ENCODE data around the gene MIGA1. TPM values are rescaled to one million over a fixed set of nuclear protein-coding genes. Genes with fewer than 3 reads are reported as not detected.

The MIGA1 gene
- total RNA-seq, 1 donor from 2014 or later = 16.5 TPM

- TF ChIP-seq, protein P1, sequence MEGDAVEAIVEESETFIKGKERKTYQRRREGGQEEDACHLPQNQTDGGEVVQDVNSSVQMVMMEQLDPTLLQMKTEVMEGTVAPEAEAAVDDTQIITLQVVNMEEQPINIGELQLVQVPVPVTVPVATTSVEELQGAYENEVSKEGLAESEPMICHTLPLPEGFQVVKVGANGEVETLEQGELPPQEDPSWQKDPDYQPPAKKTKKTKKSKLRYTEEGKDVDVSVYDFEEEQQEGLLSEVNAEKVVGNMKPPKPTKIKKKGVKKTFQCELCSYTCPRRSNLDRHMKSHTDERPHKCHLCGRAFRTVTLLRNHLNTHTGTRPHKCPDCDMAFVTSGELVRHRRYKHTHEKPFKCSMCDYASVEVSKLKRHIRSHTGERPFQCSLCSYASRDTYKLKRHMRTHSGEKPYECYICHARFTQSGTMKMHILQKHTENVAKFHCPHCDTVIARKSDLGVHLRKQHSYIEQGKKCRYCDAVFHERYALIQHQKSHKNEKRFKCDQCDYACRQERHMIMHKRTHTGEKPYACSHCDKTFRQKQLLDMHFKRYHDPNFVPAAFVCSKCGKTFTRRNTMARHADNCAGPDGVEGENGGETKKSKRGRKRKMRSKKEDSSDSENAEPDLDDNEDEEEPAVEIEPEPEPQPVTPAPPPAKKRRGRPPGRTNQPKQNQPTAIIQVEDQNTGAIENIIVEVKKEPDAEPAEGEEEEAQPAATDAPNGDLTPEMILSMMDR (IDR thresholded peaks at IDR 0.05) = no peak
- ATAC-seq (no peak), DNase-seq (no peak)
- intact Hi-C loops (cut with DNase I) = no loop called here
- Histone ChIP-seq H3K27ac (no peak overlapping the region), H3K4me1 (no peaks in the 10 kb centered on the region), H3K9me3 (no peaks in the 10 kb centered on the region), H3K36me3 (peaks cover 16% of the 10 kb centered on the region), H3K27me3 (ENCODE audit: low read depth) (no peaks in the 10 kb centered on the region), H3K4me3 (peak overlapping the region; percentile 27)
These were observed 146.5 kb downstream of the MIGA1 start for GRCh38 chr1:77925956-77926355.

DNA sequence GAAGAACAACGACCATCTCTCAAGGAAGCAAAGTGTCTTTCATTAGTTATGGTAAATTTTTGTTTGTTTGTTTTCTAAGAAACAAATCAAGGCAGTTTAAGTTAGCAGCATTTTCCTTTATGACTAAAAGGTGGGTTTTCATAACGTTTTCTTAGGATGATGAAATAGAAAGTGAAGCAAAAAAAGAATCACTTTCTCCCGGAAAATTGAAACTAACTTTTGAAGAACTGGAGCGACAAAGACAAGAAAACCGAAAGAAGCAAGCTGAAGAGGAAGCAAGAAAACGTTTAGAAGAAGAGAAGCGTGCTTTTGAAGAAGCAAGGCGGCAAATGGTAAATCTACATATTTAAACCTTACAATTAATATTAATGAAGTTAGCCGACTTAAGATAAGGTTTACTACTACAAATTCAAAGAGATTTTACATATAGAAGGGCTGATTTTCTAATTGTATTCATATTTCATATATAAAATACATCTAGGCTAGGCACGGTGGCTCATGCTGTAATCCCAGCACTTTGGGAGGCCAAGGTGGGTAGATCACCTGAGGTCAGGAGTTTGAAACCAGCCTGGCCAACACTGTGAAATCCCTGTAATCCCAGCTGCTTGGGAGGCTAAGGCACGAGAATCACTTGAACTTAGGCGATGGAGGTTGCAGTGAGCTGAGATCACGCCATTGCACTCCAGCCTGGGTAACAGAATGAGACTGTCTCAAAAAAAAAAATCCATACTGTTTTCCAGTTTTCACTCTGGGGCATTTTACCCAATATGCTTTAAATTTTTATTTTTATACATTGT, 147.3 kb downstream of the MIGA1 start:
- H3K27ac ChIP-seq = no peak overlapping the region
- ATAC-seq (no peak), DNase-seq (no peak)
- no peaks in the 10 kb centered on the region for H3K4me1 ChIP-seq
- H3K9me3 ChIP-seq = no peaks in the 10 kb centered on the region
- no peaks in the 10 kb centered on the region for H3K27me3 ChIP-seq (ENCODE audit: low read depth)
- TF ChIP-seq, protein P1 (IDR thresholded peaks at IDR 0.05) = no peak
- H3K36me3 ChIP-seq = peaks cover 16% of the 10 kb centered on the region
- intact Hi-C loops (cut with DNase I) = no loop called here
- peak overlapping the region; percentile 27 for H3K4me3 ChIP-seq

DNA sequence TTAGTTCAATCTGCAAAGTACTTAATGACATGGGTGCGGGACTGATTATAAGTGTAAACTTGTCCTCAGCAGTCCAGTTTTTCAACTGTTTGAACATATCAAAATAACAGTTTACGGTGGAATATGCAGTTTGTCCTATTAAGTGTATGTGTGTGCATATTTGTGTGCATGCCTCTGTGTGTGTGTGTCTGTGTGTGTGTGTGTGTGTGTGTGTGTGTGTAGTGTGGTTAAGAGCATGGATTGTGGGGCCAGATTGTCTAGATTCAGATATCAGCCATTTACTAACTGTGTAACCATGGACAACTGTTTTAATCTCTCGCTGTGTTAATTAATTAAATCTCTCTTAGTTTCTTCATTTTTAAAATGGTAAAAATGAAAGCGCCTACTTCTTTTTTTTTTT, 148.0 kb downstream of the MIGA1 start:
- Histone ChIP-seq H3K36me3 (peaks cover 16% of the 10 kb centered on the region), H3K4me3 (peak overlapping the region; percentile 27), H3K27me3 (ENCODE audit: low read depth) (no peaks in the 10 kb centered on the region), H3K9me3 (no peaks in the 10 kb centered on the region), H3K27ac (no peak overlapping the region), H3K4me1 (no peaks in the 10 kb centered on the region)
- DNase-seq = no peak
- ATAC-seq = no peak
- intact Hi-C loops (cut with DNase I) = no loop called here
- TF ChIP-seq, protein P1 (IDR thresholded peaks at IDR 0.05) = no peak

Other genes starting within 250 kb of the MIGA1 start
- 44.5 TPM for gene ZZZ3, start 97.0 kb upstream of the MIGA1 start, total RNA-seq
- gene USP33, start 19.8 kb upstream of the MIGA1 start, total RNA-seq = 68.4 TPM
- gene NEXN, start 109.0 kb downstream of the MIGA1 start, total RNA-seq = 16.5 TPM
- gene FUBP1, start 199.4 kb downstream of the MIGA1 start, total RNA-seq = 96.6 TPM
- 29.0 TPM for gene DNAJB4, start 225.3 kb downstream of the MIGA1 start, total RNA-seq

Data from lower lobe of right lung (tissue), 2 donors.